Amygdala (tissue), 56 donors: ENCODE measurements around the gene TNFRSF11A.

Experiments used
- DNase-seq, 56 donors: peaks; one replicate each; lab custom pipeline; 2025; lab: John Stamatoyannopoulos, UW

Gene TNFRSF11A

GRCh38 chr18:62324917-62325805 lies at the start of gene TNFRSF11A:
TNFRSF11A (plus strand) TSS chr18:62325310; CDS start chr18:62325353, 43 bp downstream.
- peak in 3 of 56 donors; percentile 17 to 22 (median 20) for DNase-seq

GRCh38 chr18:62277045-62277444 lies 48.1 kb upstream of the TNFRSF11A start:
- DNase-seq = no peak

GRCh38 chr18:62279561-62279960 lies 45.5 kb upstream of the TNFRSF11A start:
- no peak for DNase-seq

GRCh38 chr18:62280058-62280457 lies 45.1 kb upstream of the TNFRSF11A start:
- DNase-seq = no peak

- no peak for DNase-seq
These were observed 44.3 kb upstream of the TNFRSF11A start for GRCh38 chr18:62280786-62281185.

GRCh38 chr18:62281684-62282083 lies 43.4 kb upstream of the TNFRSF11A start:
- DNase-seq = no peak

GRCh38 chr18:62282188-62282629 lies 42.9 kb upstream of the TNFRSF11A start:
- DNase-seq = no peak

- DNase-seq = no peak
These were observed 40.5 kb upstream of the TNFRSF11A start for GRCh38 chr18:62284637-62285036.

GRCh38 chr18:62285281-62285680 lies 39.8 kb upstream of the TNFRSF11A start:
- no peak for DNase-seq

GRCh38 chr18:62287781-62288664 lies 37.1 kb upstream of the TNFRSF11A start:
- DNase-seq = no peak

GRCh38 chr18:62288665-62289008 lies 36.5 kb upstream of the TNFRSF11A start:
- DNase-seq = no peak

GRCh38 chr18:62289047-62289446 lies 36.1 kb upstream of the TNFRSF11A start:
- no peak for DNase-seq

- DNase-seq = no peak
These were observed 31.0 kb upstream of the TNFRSF11A start for GRCh38 chr18:62294073-62294472.

GRCh38 chr18:62300359-62300963 lies 24.6 kb upstream of the TNFRSF11A start:
- no peak for DNase-seq

- DNase-seq = no peak
These were observed 23.8 kb upstream of the TNFRSF11A start for GRCh38 chr18:62301322-62301721.

GRCh38 chr18:62312851-62313250 lies 12.3 kb upstream of the TNFRSF11A start:
- no peak for DNase-seq

GRCh38 chr18:62318228-62319180 lies 6.6 kb upstream of the TNFRSF11A start:
- no peak for DNase-seq

- DNase-seq = no peak
These were observed 3.9 kb upstream of the TNFRSF11A start for GRCh38 chr18:62321201-62321600.

GRCh38 chr18:62323483-62324180 lies 1.5 kb upstream of the TNFRSF11A start:
- DNase-seq = no peak
